ENCODE results near the gene LAMTOR1.
A peak's percentile ranks its signal among the peaks of the same experiment; 100 is the strongest.

GRCh38 chr11:72075109-72075508 lies 28.0 kb downstream of the LAMTOR1 start:
- no peak for TF ChIP-seq SP2 (IDR thresholded peaks at IDR 0.05; ENCODE audit: low read length)
- no peak for TF ChIP-seq MAFK (IDR thresholded peaks at IDR 0.05; ENCODE audit: low read depth, low read length)
- TF ChIP-seq TAF1 (IDR thresholded peaks at IDR 0.05; ENCODE audit: low read depth, low read length) = no peak
- TF ChIP-seq KDM1A (IDR thresholded peaks at IDR 0.05; ENCODE audit: borderline replicate concordance, low read length) = no peak
- TF ChIP-seq CTCF (IDR thresholded peaks at IDR 0.05; ENCODE audit: control extremely low read depth in 1 of 3, insufficient read depth in 1 of 3, low read depth in 1 of 3, low read length in 3 of 3) = peak; percentile 8 to 53 (median 11); a peak in 2 of 4 replicates
- no peak for TF ChIP-seq CHD2 (IDR thresholded peaks at IDR 0.05; ENCODE audit: low read length)
- TF ChIP-seq E2F6 (IDR thresholded peaks at IDR 0.05) = no peak
